Left lung (tissue), 10 donors: ENCODE data around the gene ARHGAP15. TPM values are rescaled to one million over a fixed set of nuclear protein-coding genes. Genes with fewer than 3 reads are reported as not detected.

Experiments used
- ATAC-seq: fragments of 200-7000 bp; cut with Tn5 transposase; one replicate; pipeline ENCODE4 v1.9.1; 2020; ENCODE audit warnings: moderate library complexity
- DNase-seq, 4 donors: peaks; one replicate each; pipeline ENCODE4 v3.0.0-alpha.2; 2013 to 2020
- H3K27ac ChIP-seq, 2 donors: fragments of 200-600 bp; sonication (generic) in 1 of 2; one replicate each; pipeline versions ENCODE4 v1.5.0 to v1.8.0; 2020 to 2021
- H3K27me3 ChIP-seq, 2 donors: fragments of 200-600 bp; sonication (generic) in 1 of 2; one replicate each; pipeline versions ENCODE4 v1.5.0 to v1.8.0; 2020 to 2021
- H3K36me3 ChIP-seq, 2 donors: fragments of 200-600 bp; sonication (generic) in 1 of 2; one replicate each; pipeline versions ENCODE4 v1.5.0 to v1.8.0; 2020 to 2021
- H3K4me1 ChIP-seq, 2 donors: fragments of 200-600 bp; one replicate each; pipeline ENCODE4 v1.8.0; 2021
- H3K4me3 ChIP-seq, 2 donors: fragments of 200-600 bp; sonication (generic) in 1 of 2; one replicate each; pipeline versions ENCODE4 v1.5.0 to v1.8.0; 2020 to 2021; ENCODE audit warnings: mild to moderate bottlenecking in 1 of 2
- H3K9me3 ChIP-seq, 2 donors: fragments of 200-600 bp; sonication (generic) in 1 of 2; one replicate each; pipeline versions ENCODE4 v1.5.0 to v1.8.0; 2020 to 2021
- intact Hi-C, 2 donors: fragments of 100-400 bp; cut with DNase I; formaldehyde crosslinking; loops; one replicate each; pipeline versions ENCODE4 v1.11.2 to v1.14.2; 2022
- polyA plus RNA-seq, 6 donors: library from polyadenylated mRNA; unstranded; fragments of 120-200 nt; gene quantifications; one replicate each; pipeline ENCODE4 v1.2.1, GENCODE V29; 2013; ENCODE audit not compliant: insufficient read length in 6 of 6
- total RNA-seq, 2 donors: library from RNA; stranded (reverse); fragmentation: NEBNext Ultra II Directional; extraction: Animal tissue kit (Norgen Biotek cat#: 25700); gene quantifications; one replicate each; pipeline ENCODE4 v1.2.1, GENCODE V29; 2021
- TF ChIP-seq, protein P1 (sequence below), 2 donors: fragments of 200-600 bp; sonication (generic) in 1 of 2; IDR thresholded peaks; one replicate each; pipeline versions ENCODE4 v1.5.0 to v1.8.0; 2021; ENCODE audit warnings: antibody characterized with exemption in 2 of 2
- donor health status: DM: no; HTN: yes; CAD: no.
- donor health status: DM: no; HTN: no; CAD: no.

The ARHGAP15 gene
- total and polyA plus RNA-seq, 8 donors: 16.8 to 48.3 (median 30.2) TPM

DNA sequence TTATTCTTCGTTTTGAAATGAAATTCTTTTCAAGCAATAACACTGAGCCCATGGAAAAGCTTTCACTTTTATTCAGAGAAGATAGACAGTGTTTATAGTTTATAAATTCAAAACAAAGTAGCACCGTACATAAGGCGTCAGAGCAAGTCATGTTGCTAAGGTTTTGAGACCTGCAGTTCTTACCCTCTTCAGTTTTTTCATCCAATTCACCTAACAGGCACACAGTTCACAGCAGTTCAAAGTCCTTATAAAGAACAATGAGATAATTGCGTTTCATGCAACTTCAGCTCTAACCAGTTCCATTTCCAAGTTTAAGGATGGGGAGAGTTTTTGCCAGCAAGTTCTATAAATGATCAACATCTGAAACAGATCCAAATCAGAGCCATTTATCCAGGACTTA, 96.7 kb downstream of the ARHGAP15 start:
- H3K9me3 ChIP-seq: no peaks in the 10 kb centered on the region
- intact Hi-C loops: no loop called here
- DNase-seq: no peak

DNA sequence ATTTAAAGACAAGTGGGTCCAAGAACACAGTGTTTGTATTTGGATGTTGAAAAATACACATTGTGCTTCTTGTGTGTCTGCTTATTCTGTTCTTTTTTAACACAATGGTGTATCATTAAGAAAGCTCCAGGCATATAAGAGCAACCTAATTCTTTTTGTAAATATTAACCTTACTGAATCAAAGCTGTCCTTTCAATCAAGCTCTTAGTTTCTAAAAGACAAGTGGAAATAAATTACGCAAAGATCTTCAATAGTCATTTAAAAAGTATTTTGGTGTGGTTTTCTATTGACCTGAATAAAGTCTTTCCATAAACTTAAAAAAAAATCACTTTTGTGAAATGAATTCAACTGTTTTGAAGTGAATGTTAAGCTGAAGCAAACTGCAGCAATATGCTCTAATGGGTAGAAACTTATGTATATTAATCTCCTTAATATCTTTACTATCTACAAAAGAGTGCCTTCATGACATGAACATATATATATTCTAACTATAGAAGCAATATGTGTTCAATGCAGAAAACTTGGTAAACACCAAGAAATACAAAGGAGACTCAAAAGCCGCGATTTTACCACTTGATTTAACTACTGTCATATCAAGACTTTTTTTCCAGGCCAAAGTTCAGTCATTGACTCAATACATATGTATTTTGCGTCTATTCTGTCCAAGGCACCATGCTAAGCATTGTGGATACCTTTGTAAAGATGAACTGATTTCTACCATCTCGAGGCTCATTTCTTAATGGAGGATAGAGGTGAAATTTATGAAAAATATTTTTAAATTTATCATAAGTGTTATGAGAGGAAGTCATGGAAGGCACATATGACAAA, 97.7 kb downstream of the ARHGAP15 start:
- Histone ChIP-seq H3K27me3 (no peaks in the 10 kb centered on the region), H3K4me1 (no peaks in the 10 kb centered on the region), H3K36me3 (peaks cover 0 to 9% of the 10 kb centered on the region in 2 donors), H3K9me3 (no peaks in the 10 kb centered on the region), H3K4me3 (no peak overlapping the region), H3K27ac (no peak overlapping the region)
- DNase-seq (no peak), ATAC-seq (no peak)
- TF ChIP-seq, protein P1, sequence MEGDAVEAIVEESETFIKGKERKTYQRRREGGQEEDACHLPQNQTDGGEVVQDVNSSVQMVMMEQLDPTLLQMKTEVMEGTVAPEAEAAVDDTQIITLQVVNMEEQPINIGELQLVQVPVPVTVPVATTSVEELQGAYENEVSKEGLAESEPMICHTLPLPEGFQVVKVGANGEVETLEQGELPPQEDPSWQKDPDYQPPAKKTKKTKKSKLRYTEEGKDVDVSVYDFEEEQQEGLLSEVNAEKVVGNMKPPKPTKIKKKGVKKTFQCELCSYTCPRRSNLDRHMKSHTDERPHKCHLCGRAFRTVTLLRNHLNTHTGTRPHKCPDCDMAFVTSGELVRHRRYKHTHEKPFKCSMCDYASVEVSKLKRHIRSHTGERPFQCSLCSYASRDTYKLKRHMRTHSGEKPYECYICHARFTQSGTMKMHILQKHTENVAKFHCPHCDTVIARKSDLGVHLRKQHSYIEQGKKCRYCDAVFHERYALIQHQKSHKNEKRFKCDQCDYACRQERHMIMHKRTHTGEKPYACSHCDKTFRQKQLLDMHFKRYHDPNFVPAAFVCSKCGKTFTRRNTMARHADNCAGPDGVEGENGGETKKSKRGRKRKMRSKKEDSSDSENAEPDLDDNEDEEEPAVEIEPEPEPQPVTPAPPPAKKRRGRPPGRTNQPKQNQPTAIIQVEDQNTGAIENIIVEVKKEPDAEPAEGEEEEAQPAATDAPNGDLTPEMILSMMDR (IDR thresholded peaks at IDR 0.05): no peak
- intact Hi-C loops: no loop called here

More for the DNA sequence above, 96.7 kb downstream of the ARHGAP15 start:
- TF ChIP-seq, protein P1 (IDR thresholded peaks at IDR 0.05): no peak
- ATAC-seq: no peak
- H3K27ac ChIP-seq: no peak overlapping the region
- H3K4me3 ChIP-seq: no peak overlapping the region
- no peaks in the 10 kb centered on the region for H3K27me3 ChIP-seq
- H3K4me1 ChIP-seq: no peaks in the 10 kb centered on the region
- H3K36me3 ChIP-seq: peaks cover 0 to 9% of the 10 kb centered on the region in 2 donors

DNA sequence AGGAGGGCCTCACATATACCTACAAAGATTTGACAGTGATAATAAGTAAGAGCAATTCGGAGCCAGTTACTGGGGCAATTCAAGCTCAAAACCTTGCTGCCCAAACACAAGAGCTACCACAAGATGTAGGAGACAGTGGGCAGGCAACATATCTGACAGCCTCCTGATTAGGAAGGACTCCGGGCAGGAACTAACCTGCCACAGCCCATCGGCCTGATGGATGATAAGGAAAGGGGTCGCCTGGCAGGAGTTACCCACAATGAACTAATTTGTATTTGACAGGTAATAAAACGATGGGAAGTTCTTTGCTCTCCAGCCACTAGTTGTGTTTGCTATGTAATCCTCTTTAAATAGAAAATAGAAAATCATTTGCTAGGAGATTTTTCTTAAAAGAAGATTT, 100.2 kb downstream of the ARHGAP15 start:
- no peak overlapping the region for H3K4me3 ChIP-seq
- no peak for DNase-seq
- TF ChIP-seq, protein P1 (IDR thresholded peaks at IDR 0.05): no peak
- no peak overlapping the region for H3K27ac ChIP-seq
- ATAC-seq: no peak
- intact Hi-C loops: no loop called here
- no peaks in the 10 kb centered on the region for H3K27me3 ChIP-seq
- no peaks in the 10 kb centered on the region for H3K4me1 ChIP-seq
- peaks cover 0 to 20% of the 10 kb centered on the region in 2 donors for H3K9me3 ChIP-seq
- H3K36me3 ChIP-seq: peaks cover 0 to 9% of the 10 kb centered on the region in 2 donors

DNA sequence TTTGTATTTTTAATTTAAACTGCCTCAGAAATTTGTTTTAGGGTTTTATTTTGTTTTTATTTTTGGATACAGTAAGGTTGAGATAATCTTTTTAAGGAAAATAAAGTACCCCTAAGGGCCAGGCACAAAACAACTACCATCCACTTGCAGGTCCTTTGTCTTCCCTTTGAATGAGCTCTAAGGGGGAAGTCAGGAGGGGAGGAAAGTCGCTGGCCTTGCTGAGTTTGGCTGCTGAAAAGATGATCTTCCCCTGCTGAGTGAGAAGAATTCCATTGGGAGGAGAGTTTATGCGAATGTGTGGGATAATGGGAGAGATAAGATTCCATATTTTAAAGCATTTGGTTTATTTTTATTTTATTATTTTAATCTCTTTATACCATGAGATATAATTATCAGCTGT, 100.7 kb downstream of the ARHGAP15 start:
- Histone ChIP-seq H3K27ac (no peak overlapping the region), H3K9me3 (peaks cover 0 to 21% of the 10 kb centered on the region in 2 donors), H3K4me1 (no peaks in the 10 kb centered on the region), H3K4me3 (no peak overlapping the region), H3K27me3 (no peaks in the 10 kb centered on the region), H3K36me3 (peaks cover 0 to 9% of the 10 kb centered on the region in 2 donors)
- ATAC-seq: no peak
- intact Hi-C loops: no loop called here
- TF ChIP-seq, protein P1 (IDR thresholded peaks at IDR 0.05): no peak
- DNase-seq: no peak

DNA sequence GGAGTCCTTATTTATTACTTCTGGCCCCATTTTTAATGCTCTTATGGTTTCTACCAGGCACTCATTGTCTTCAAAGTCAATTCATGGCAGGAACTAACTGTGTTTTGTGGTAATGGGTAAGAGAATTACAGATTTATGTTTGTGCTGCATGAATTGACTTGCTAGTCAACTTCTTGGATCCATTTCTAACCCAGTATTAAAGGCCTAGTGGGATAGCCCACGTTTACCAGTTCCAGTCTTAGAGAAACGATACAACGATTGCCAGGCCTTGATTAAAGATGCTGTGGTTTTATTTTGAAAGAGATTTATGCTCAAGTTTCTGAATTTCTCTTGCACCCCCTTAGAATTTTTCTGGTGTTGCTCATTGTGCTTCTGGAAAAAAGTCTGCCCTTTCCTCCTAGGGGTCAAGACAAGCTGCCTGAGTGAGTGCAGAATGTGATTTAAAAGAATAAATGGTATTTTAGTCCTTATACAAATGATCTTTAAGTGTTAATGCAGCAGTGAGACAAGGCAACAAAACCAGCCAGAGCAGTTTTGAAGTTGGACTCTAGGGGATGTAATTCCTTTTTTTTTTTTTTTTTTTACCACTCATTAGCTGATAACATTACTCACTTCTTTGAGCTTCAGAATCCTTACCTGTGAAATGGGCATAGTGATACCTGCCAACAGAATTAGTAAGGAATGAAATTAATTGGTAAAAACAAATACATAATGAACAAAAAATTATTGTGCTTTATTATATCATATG, 101.5 kb downstream of the ARHGAP15 start:
- H3K27me3 ChIP-seq: no peaks in the 10 kb centered on the region
- H3K36me3 ChIP-seq: peaks cover 0 to 9% of the 10 kb centered on the region in 2 donors
- TF ChIP-seq, protein P1 (IDR thresholded peaks at IDR 0.05): no peak
- no peak for ATAC-seq
- no peak overlapping the region for H3K27ac ChIP-seq
- DNase-seq: no peak
- intact Hi-C loops: no loop called here
- peaks cover 0 to 21% of the 10 kb centered on the region in 2 donors for H3K9me3 ChIP-seq
- no peaks in the 10 kb centered on the region for H3K4me1 ChIP-seq
- no peak overlapping the region for H3K4me3 ChIP-seq
